ENCODE measurements around the gene CFAP300. TPM values are rescaled to one million over a fixed set of nuclear protein-coding genes. Genes with fewer than 3 reads are reported as not detected.

The CFAP300 gene
- total RNA-seq, 4 donors from 2014 or later = 1.4 to 23.3 (median 1.5) TPM

DNA sequence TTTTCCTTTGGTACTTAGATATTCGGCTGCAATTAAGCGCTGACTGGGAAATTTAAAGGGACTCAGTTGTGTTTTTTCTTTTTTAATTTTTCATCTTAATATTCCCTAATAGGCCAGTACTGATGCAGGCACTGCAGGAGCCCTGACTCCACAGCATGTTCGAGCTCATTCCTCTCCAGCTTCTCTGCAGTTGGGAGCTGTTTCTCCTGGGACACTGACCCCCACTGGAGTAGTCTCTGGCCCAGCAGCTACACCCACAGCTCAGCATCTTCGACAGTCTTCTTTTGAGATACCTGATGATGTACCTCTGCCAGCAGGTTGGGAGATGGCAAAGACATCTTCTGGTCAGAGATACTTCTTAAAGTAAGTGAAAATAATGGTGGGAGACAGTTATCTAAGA is 66.8 kb downstream of the CFAP300 start:
- ATAC-seq = no peak
- no peaks in the 10 kb centered on the region for H3K36me3 ChIP-seq
- H3K27me3 ChIP-seq = no peaks in the 10 kb centered on the region
- peak overlapping the region in 1 of 2 donors; percentile 13 for H3K4me3 ChIP-seq
- H3K4me1 ChIP-seq = peaks cover 4 to 73% (median 12%) of the 10 kb centered on the region in 3 donors
- WGBS, 2 donors (ENCODE audit: low coverage in 1 of 2) = 48 to 75% methylated on average over 2 to 4 of the region's 4 CpGs
- TF ChIP-seq POLR2A (IDR thresholded peaks at IDR 0.05) = no peak
- TF ChIP-seq, protein P1, sequence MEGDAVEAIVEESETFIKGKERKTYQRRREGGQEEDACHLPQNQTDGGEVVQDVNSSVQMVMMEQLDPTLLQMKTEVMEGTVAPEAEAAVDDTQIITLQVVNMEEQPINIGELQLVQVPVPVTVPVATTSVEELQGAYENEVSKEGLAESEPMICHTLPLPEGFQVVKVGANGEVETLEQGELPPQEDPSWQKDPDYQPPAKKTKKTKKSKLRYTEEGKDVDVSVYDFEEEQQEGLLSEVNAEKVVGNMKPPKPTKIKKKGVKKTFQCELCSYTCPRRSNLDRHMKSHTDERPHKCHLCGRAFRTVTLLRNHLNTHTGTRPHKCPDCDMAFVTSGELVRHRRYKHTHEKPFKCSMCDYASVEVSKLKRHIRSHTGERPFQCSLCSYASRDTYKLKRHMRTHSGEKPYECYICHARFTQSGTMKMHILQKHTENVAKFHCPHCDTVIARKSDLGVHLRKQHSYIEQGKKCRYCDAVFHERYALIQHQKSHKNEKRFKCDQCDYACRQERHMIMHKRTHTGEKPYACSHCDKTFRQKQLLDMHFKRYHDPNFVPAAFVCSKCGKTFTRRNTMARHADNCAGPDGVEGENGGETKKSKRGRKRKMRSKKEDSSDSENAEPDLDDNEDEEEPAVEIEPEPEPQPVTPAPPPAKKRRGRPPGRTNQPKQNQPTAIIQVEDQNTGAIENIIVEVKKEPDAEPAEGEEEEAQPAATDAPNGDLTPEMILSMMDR (IDR thresholded peaks at IDR 0.05) = no peak
- no peak overlapping the region for H3K27ac ChIP-seq
- no peaks in the 10 kb centered on the region for H3K9me3 ChIP-seq

DNA sequence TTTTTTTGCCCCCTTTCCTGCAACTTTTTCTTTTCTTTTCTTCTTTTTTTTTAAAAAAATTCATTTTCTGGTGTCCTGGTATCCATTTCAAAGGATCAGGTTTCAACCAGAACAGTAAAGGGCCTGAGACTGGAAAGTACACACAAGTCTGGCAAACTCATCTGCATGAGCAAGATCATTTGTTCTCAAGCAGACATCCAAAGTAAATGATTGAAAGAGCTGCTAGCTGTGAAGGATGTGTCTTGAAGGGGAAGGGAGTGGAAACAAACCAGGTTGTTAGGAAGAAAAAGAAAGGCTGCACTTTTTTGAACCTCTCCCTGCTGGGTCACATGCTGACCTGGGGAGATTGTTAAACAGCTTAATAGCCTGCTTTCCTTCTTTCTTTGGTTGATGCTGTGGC is 68.3 kb downstream of the CFAP300 start:
- Histone ChIP-seq H3K9me3 (no peaks in the 10 kb centered on the region), H3K36me3 (no peaks in the 10 kb centered on the region), H3K4me3 (no peak overlapping the region), H3K27ac (peak overlapping the region in 1 of 4 donors; percentile 9), H3K4me1 (peaks cover 8 to 80% (median 18%) of the 10 kb centered on the region in 3 donors), H3K27me3 (no peaks in the 10 kb centered on the region)
- ATAC-seq = no peak
- TF ChIP-seq, protein P1 (IDR thresholded peaks at IDR 0.05) = no peak
- no peak for TF ChIP-seq POLR2AphosphoS5 (IDR thresholded peaks at IDR 0.05)
- TF ChIP-seq POLR2A (IDR thresholded peaks at IDR 0.05) = no peak
- no peak for TF ChIP-seq EP300 (IDR thresholded peaks at IDR 0.05)

DNA sequence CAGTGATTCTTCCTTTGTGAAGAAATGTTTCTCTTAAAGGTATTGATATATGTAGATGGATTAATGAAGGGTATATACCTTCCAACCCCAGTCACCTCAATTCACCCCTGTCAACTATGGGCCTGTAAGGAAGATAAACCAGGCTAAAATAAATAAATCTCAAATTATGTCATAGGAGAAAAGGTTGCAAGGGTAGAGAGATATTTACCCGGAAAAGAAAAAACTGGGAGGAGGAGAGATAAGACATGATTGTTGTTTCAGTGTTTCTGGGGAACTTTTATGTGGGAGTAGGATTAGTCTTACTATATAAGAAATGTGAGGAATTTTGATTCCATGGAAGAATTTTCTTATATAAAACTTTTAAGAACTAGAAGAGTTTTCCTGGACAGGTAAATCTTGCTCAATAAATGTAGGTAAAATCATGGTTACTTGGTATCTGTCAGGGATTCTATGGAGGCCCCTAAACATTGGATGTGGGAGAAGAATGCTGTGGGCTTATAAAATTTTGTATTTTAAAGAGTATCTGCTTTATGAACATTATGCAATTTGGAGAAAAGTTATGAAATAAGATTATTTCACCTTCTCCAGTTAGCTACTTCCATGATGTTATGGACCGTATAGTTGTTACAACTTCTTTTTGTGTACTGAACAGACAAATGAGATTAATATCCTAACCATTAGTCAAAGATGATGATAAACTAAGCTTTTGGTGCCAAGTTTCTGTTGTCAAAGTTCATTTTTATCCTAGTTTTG is 69.4 kb downstream of the CFAP300 start:
- no peak for ATAC-seq
- WGBS, 2 donors (ENCODE audit: low coverage in 1 of 2) = 43 to 52% methylated on average over 2 of the region's 2 CpGs

DNA sequence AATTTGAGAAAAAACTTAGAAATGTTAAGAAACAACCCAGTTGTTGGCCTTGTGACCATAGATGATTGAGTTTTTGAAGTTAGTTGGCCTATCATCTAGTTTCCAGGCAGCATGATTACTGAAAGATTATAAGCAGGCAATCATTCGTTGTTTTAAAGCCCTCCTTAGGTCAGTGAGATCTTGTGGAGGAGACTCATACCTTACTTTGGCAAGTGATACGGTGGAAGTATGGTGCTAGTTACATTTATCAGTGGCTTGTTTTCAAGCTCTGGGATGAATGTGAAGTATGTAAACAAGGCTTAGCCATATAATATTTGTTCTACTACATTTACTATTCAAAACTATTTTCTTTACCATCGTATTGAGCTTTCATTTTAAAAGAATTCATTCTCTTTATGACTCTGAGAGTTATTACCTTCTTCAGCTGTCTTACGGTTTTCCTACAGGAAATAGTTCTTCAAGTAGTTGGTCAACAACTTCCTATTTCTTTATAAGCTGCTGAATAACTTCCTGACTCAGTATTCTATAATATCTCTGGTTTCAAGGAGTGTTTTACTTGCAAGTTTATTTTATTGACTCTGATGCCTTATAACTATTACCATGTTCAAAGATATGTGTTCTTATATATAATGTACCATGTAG is 70.4 kb downstream of the CFAP300 start:
- H3K27ac ChIP-seq = no peak overlapping the region

More for the DNA sequence above, 69.4 kb downstream of the CFAP300 start:
- no peaks in the 10 kb centered on the region for H3K9me3 ChIP-seq
- no peaks in the 10 kb centered on the region for H3K27me3 ChIP-seq
- no peak overlapping the region for H3K4me3 ChIP-seq
- H3K27ac ChIP-seq = no peak overlapping the region
- TF ChIP-seq POLR2AphosphoS5 (IDR thresholded peaks at IDR 0.05) = no peak
- no peak for TF ChIP-seq EP300 (IDR thresholded peaks at IDR 0.05)
- TF ChIP-seq POLR2A (IDR thresholded peaks at IDR 0.05) = no peak
- TF ChIP-seq, protein P1 (IDR thresholded peaks at IDR 0.05) = no peak
- H3K4me1 ChIP-seq = peaks cover 8 to 88% (median 19%) of the 10 kb centered on the region in 3 donors
- H3K36me3 ChIP-seq = no peaks in the 10 kb centered on the region

More for the DNA sequence above, 70.4 kb downstream of the CFAP300 start:
- H3K4me1 ChIP-seq = peaks cover 8 to 92% (median 19%) of the 10 kb centered on the region in 3 donors
- 31 to 40% methylated on average over 1 to 4 of the region's 4 CpGs for WGBS, 2 donors (ENCODE audit: low coverage in 1 of 2)
- no peak for ATAC-seq
- H3K4me3 ChIP-seq = no peak overlapping the region
- no peaks in the 10 kb centered on the region for H3K27me3 ChIP-seq
- no peaks in the 10 kb centered on the region for H3K9me3 ChIP-seq
- TF ChIP-seq POLR2AphosphoS5 (IDR thresholded peaks at IDR 0.05) (no peak), POLR2A (IDR thresholded peaks at IDR 0.05) (no peak), EP300 (IDR thresholded peaks at IDR 0.05) (no peak)
- TF ChIP-seq, protein P1 (IDR thresholded peaks at IDR 0.05) = no peak
- H3K36me3 ChIP-seq = no peaks in the 10 kb centered on the region
